HG03558 (cell line): Measurements from ENCODE around the gene CRYBG1.

Experiments
- ATAC-seq: cut with Tn5 transposase; IDR thresholded peaks from one replicate; pipeline ENCODE4 v1.9.1; 2021; ENCODE audit warnings: moderate number of reproducible peaks; ENCODE audit not compliant: unreplicated experiment; ENCODE audit errors: extremely low read depth

CRYBG1 gene

DNA sequence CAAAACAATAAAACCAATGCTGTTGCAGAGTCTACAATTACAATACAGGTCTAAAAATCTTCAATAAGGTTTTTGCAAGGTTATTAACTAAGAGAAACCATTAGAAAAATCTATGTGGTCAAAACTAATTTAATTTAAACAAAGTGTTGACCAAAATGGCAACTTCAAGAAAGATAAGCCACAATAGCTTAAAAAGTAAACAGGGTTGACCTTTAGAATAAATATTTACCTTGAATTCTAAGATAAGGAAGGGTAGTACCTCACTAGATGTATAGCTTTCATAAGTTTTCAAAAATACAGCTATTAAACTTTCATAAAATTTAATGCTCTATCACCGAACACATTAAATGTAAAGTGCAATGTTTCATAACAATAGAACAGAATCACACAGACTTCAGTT, 257.3 kb downstream of the CRYBG1 start:
- no peak for ATAC-seq

DNA sequence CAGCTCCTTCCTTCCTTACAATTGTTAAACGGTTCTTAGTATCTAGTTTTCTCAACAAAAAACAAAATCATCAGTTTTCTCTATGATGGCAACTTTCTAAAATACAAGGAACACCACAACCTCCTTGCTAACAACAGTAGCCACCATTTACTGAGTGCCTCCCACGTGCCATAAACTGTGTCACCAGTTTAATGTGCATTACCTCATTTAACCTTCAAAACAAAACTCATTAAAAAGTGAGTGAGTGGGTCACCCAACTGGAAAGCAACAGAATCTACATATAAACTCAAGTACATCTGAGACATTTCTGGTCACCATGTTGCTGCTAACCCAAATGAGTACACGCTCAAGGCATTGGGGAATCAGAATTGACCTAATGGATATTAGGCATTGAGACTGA, 257.8 kb downstream of the CRYBG1 start:
- no peak for ATAC-seq

DNA sequence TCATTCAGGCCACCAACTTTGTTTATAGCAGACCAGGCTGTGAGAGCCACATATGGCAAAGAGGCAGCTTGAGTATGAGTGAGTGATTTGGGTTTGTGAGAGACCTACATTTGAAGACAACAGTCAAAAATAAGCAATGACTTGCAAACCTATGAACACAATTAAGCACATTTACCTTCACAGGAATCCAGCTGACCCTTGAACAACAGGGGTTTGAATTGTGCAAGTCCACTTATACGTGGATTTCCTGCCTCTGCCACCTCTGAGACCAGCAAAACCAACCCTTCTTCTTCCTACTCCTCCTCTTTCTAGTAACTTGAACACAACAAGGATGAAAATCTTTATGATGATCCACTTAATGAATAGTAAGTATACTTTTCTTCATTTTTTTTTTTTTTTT, 258.7 kb downstream of the CRYBG1 start:
- no peak for ATAC-seq

DNA sequence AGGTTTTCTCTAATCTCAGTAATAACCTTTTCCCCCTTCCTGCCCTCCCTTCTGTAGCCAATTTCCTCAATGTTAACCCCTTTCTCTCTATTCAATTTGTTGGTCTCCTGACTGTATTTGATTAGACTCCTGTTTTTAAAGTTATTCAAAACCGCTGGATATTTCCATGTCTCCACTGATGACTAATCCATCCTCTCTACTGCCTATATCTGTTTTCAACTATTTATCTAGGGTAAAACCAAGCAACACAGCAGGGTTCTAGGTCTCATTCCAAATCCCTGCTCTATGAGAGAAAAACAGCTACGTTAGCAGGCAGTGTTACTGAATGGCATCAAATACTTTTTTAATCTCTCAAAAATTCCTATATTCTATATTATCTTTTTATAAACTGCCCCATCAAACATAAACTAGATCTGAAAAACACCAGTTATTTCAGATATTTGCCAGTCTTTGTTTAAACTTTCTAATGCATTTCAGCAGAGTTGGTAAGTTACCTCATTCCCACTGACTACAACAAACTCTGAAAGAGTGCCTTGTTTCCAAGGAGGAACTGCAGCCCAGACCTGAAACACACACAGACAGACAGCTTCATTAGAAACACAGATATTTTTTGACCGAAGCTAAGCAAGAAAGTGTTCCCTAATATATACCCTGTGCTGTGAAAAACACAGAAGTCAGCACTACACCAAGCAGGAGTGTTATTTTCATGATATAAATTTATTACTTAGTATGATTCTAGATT, 260.6 kb downstream of the CRYBG1 start:
- no peak for ATAC-seq
